Gastroesophageal sphincter (tissue), 4 donors: ENCODE results near the gene CENPL. TPM values are rescaled to one million over a fixed set of nuclear protein-coding genes. Genes with fewer than 3 reads are reported as not detected.

Experiments
- ATAC-seq: fragments of 150-250 bp; one replicate; pipeline ENCODE4 v1.9.1; 2016; ENCODE audit warnings: mild to moderate bottlenecking, moderate library complexity
- H3K27ac ChIP-seq, 4 donors: fragments of 200-600 bp; sonication (generic) in 3 of 4; 1 replicate in 3 of 4; 2 replicates in 1 of 4; pipeline ENCODE4 v1.5.1; 2016 to 2019
- H3K27me3 ChIP-seq: fragments of 200-600 bp; sonication (generic); one replicate; pipeline ENCODE4 v1.5.1; 2019
- H3K36me3 ChIP-seq, 2 donors: fragments of 200-600 bp; sonication (generic); one replicate each; pipeline ENCODE4 v1.5.1; 2019; ENCODE audit warnings: control low read depth in 1 of 2
- H3K4me1 ChIP-seq, 3 donors: fragments of 200-600 bp; sonication (generic); 1 replicate in 2 of 3; 2 replicates in 1 of 3; pipeline ENCODE4 v1.5.1; 2016 to 2019; ENCODE audit warnings: control low read depth in 2 of 3
- H3K4me3 ChIP-seq, 2 donors: fragments of 200-600 bp; sonication (generic); one replicate each; pipeline ENCODE4 v1.5.1; 2019; ENCODE audit warnings: mild to moderate bottlenecking in 1 of 2, moderate library complexity in 1 of 2
- H3K9me3 ChIP-seq, 3 donors: fragments of 200-600 bp; sonication (generic); one replicate each; pipeline ENCODE4 v1.5.1; 2017 to 2019; ENCODE audit warnings: control low read depth in 2 of 3
- CTCF ChIP-seq, 4 experiments: fragments of 200-600 bp in 2 of 4; fragments of 450-650 bp in 2 of 4; sonication (generic) in 1 of 4; IDR thresholded peaks; one replicate each; pipeline ENCODE4 v1.5.1; 2017 to 2019; ENCODE audit warnings: antibody characterized with exemption in 4 of 4, mild to moderate bottlenecking in 2 of 4, moderate library complexity in 2 of 4
- EP300 ChIP-seq: sonication (generic); formaldehyde crosslinking; IDR thresholded peaks from one replicate; pipeline ENCODE4 v1.6.1; 2017; ENCODE audit warnings: antibody characterized with exemption, mild to moderate bottlenecking
- POLR2A ChIP-seq, 2 donors: fragments of 450-650 bp; IDR thresholded peaks; one replicate each; pipeline ENCODE4 v1.6.1; 2017; ENCODE audit warnings: antibody characterized with exemption in 2 of 2, mild to moderate bottlenecking in 2 of 2, moderate library complexity in 1 of 2
- POLR2AphosphoS5 ChIP-seq: sonication (generic); formaldehyde crosslinking; IDR thresholded peaks from one replicate; pipeline ENCODE4 v1.6.1; 2017; ENCODE audit warnings: antibody characterized with exemption
- WGBS, 2 donors: methylation state at CpG; one replicate each; pipeline ENCODE4 v1.1.5; 2018; ENCODE audit warnings: low coverage in 1 of 2; 5-methylcytosine and 5-hydroxymethylcytosine counted together
- small RNA-seq, 4 donors: library from RNA; depleted of rRNA; stranded (forward); fragments of <200 nt; gene quantifications; one replicate each; pipeline ENCODE3, GENCODE V24; 2016
- total RNA-seq, 4 donors: library from RNA; depleted of rRNA; stranded (reverse); fragments of >200 nt; gene quantifications; one replicate each; pipeline ENCODE4 v1.1.0, GENCODE V29; 2016

CENPL gene
- total RNA-seq, 4 donors from 2014 or later, result 4.8 to 6.5 (median 6.2) TPM

- no peak for ATAC-seq
- TF ChIP-seq EP300 (no peak), CTCF (IDR thresholded peaks at IDR 0.05) (no peak), POLR2AphosphoS5 (no peak), POLR2A (IDR thresholded peaks at IDR 0.05) (no peak)
- WGBS, 2 donors, result 94 to 100% methylated on average over 3 to 4 of the region's 7 CpGs
- Histone ChIP-seq H3K36me3 (peaks cover 15 to 68% of the 10 kb centered on the region in 2 donors), H3K27ac (no peak overlapping the region), H3K9me3 (no peaks in the 10 kb centered on the region), H3K4me3 (no peak overlapping the region), H3K4me1 (no peaks in the 10 kb centered on the region), H3K27me3 (no peaks in the 10 kb centered on the region)
Measured at GRCh38 chr1:173758110-173758509, 66.6 kb downstream of the CENPL start.

- WGBS, 2 donors, result 93 to 100% methylated on average over 3 to 4 of the region's 4 CpGs
Measured at GRCh38 chr1:173757666-173758065, 67.0 kb downstream of the CENPL start.

DNA sequence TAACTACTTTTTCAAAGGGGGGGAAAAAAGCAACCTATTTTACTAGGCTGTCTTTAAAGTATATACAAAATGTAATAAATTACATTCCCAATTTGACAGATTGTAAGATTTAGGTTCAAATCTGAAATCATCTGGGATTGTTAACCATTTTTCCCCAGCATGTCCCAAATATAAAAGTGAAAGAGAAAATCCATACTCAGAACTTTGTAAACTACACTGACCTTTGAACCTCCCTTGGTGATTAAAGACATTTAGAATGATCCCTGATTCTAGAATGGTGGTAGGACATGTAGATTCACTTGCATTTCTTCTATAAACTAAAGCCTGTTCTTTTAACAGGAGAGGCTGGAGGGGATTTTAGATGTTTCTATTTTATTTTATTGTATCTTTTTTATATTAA is 70.9 kb downstream of the CENPL start:
- H3K9me3 ChIP-seq, result no peaks in the 10 kb centered on the region
- no peaks in the 10 kb centered on the region for H3K4me1 ChIP-seq
- H3K4me3 ChIP-seq, result no peak overlapping the region
- no peaks in the 10 kb centered on the region for H3K27me3 ChIP-seq
- TF ChIP-seq POLR2AphosphoS5 (no peak), CTCF (IDR thresholded peaks at IDR 0.05) (no peak), POLR2A (IDR thresholded peaks at IDR 0.05) (no peak), EP300 (no peak)
- ATAC-seq, result no peak
- no peak overlapping the region for H3K27ac ChIP-seq
- peaks cover 15 to 76% of the 10 kb centered on the region in 2 donors for H3K36me3 ChIP-seq

More at GRCh38 chr1:173757666-173758065, 67.0 kb downstream of the CENPL start:
- Histone ChIP-seq H3K9me3 (no peaks in the 10 kb centered on the region), H3K4me3 (no peak overlapping the region), H3K4me1 (no peaks in the 10 kb centered on the region), H3K27ac (no peak overlapping the region), H3K27me3 (no peaks in the 10 kb centered on the region), H3K36me3 (peaks cover 15 to 72% of the 10 kb centered on the region in 2 donors)
- TF ChIP-seq CTCF (IDR thresholded peaks at IDR 0.05), result no peak
- no peak for TF ChIP-seq POLR2A (IDR thresholded peaks at IDR 0.05)
- no peak for ATAC-seq

Small RNA genes lying within 50 kb of the gene (small RNA-seq; reads per million reads assigned to genes)
- 0 reads per million in 4 donors for gene RF00019

Other genes starting within 250 kb of the CENPL start
- gene SLC9C2, start 221.8 kb downstream of the CENPL start, total RNA-seq, result not detected
- gene TEX50, start 189.5 kb downstream of the CENPL start, total RNA-seq, result not detected
- 1 to 10 TPM in 2 of 4 donors, under 1 TPM in 1, not detected in 1; 0.81 to 4.7 (median 1.0) TPM for gene ANKRD45, start 155.0 kb downstream of the CENPL start, total RNA-seq
- 10 to 100 TPM; 22.0 to 49.7 (median 36.6) TPM for gene KLHL20, start 109.9 kb downstream of the CENPL start, total RNA-seq
- 1 to 10 TPM; 6.4 to 8.7 (median 7.1) TPM for gene DARS2, start 210 bp downstream of the CENPL start, total RNA-seq
- gene GAS5, start 43.1 kb upstream of the CENPL start, total RNA-seq, result 100 to 1,000 TPM; 104 to 330 (median 210) TPM
- gene ZBTB37, start 43.5 kb upstream of the CENPL start, total RNA-seq, result 10 to 100 TPM in 1 of 4 donors, 1 to 10 TPM in 3; 6.6 to 11.4 (median 8.8) TPM
- gene SERPINC1, start 92.4 kb upstream of the CENPL start, total RNA-seq, result not detected
- gene RC3H1, start 197.5 kb upstream of the CENPL start, total RNA-seq, result 10 to 100 TPM; 37.3 to 49.8 (median 40.4) TPM